B cell (primary cell): ENCODE data around the gene EYS. TPM values are rescaled to one million over a fixed set of nuclear protein-coding genes. Genes with fewer than 3 reads are reported as not detected.
"Not testable (repeated sequence)": the region's sequence is repeated elsewhere in the genome, so short reads cannot be mapped to it uniquely, and the experiment has no call there.

ENCODE experiments used
- ATAC-seq: fragments of 200-7000 bp; cut with Tn5 transposase; one replicate; pipeline ENCODE4 v1.10.0; 2021; ENCODE audit warnings: low read depth, mild to moderate bottlenecking, moderate number of reproducible peaks, moderate library complexity
- CTCF ChIA-PET: fragments of 350-600 bp; sonication (Branson Sonifier 250); formaldehyde crosslinking; loops from one replicate; lab custom pipeline; 2021; ENCODE audit warnings: antibody characterized with exemption, inconsistent platforms; lab: Charles Lee
- POLR2A ChIA-PET: fragments of 350-600 bp; sonication (Branson Sonifier 250); formaldehyde crosslinking; loops from one replicate; lab custom pipeline; 2021; ENCODE audit warnings: antibody characterized with exemption; lab: Charles Lee
- DNase-seq: peaks from one replicate; pipeline ENCODE4 v3.0.0; 2013
- H2AFZ ChIP-seq: 2 replicates; pipeline ENCODE4 v1.6.1; 2012; ENCODE audit warnings: mild to moderate bottlenecking, low read depth, low read length; ENCODE audit not compliant: insufficient read depth, poor library complexity, severe bottlenecking
- H3K27ac ChIP-seq, 2 donors: 1 replicate in 1 of 2; 2 replicates in 1 of 2; pipeline ENCODE4 v1.5.1; 2012 to 2013; ENCODE audit warnings: low read length in 2 of 2, mild to moderate bottlenecking in 2 of 2, moderate library complexity in 1 of 2
- H3K27me3 ChIP-seq, 4 experiments: fragments of 200-600 bp in 1 of 4; sonication (generic) in 1 of 4; replicated peaks in 1 of 4; 1 replicate in 2 of 4; 2 replicates in 2 of 4; pipeline versions ENCODE4 v1.6.1 to v1.7.0; 2013 to 2016; ENCODE audit warnings: low read length in 3 of 4, mild to moderate bottlenecking in 2 of 4, mixed read lengths in 1 of 4, moderate library complexity in 1 of 4; ENCODE audit not compliant: insufficient read depth in 4 of 4, control insufficient read depth in 3 of 4; ENCODE audit errors: control extremely low read depth in 1 of 4
- H3K36me3 ChIP-seq, 2 experiments: replicated peaks in 1 of 2; 1 replicate in 1 of 2; 2 replicates in 1 of 2; pipeline versions ENCODE4 v1.6.1 to v1.7.1; 2013; ENCODE audit warnings: low read length in 1 of 2; ENCODE audit not compliant: insufficient read depth in 2 of 2, control insufficient read depth in 1 of 2; ENCODE audit errors: control extremely low read depth in 1 of 2, extremely low read depth in 1 of 2
- H3K4me1 ChIP-seq, 2 donors: fragments of 200-600 bp in 1 of 2; sonication (generic) in 1 of 2; 1 replicate in 1 of 2; 2 replicates in 1 of 2; pipeline versions ENCODE4 v1.5.1 to v1.6.1; 2013 to 2017; ENCODE audit warnings: low read length in 2 of 2; ENCODE audit not compliant: control insufficient read depth in 2 of 2, insufficient read depth in 2 of 2
- H3K4me2 ChIP-seq: replicated peaks from 2 replicates; pipeline ENCODE3; 2012; ENCODE audit warnings: mild to moderate bottlenecking, low read depth, low read length; ENCODE audit not compliant: poor library complexity, severe bottlenecking
- H3K4me3 ChIP-seq, 5 experiments: fragments of 200-600 bp in 1 of 5; sonication (generic) in 1 of 5; 1 replicate in 3 of 5; 2 replicates in 2 of 5; pipeline versions ENCODE4 v1.5.1 to v1.7.0; 2011 to 2016; ENCODE audit warnings: low read length in 4 of 5, mild to moderate bottlenecking in 4 of 5, low read depth in 2 of 5, control low read depth in 1 of 5, moderate library complexity in 1 of 5; ENCODE audit not compliant: insufficient read depth in 1 of 5; ENCODE audit errors: control extremely low read depth in 1 of 5, extremely low read depth in 1 of 5
- H3K79me2 ChIP-seq: fragments of 200-600 bp; sonication (generic); one replicate; pipeline ENCODE4 v1.6.0; 2016; ENCODE audit warnings: low read length; ENCODE audit not compliant: control insufficient read depth, insufficient read depth
- H3K9ac ChIP-seq: fragments of 200-600 bp; sonication (generic); 2 replicates; pipeline ENCODE4 v1.6.1; 2017; ENCODE audit warnings: mild to moderate bottlenecking, low read length, moderate library complexity
- H3K9me3 ChIP-seq, 3 donors: one replicate each; pipeline versions ENCODE4 v1.6.1 to v1.7.1; 2013; ENCODE audit warnings: low read length in 2 of 3; ENCODE audit not compliant: control insufficient read depth in 2 of 3, insufficient read depth in 1 of 3; ENCODE audit errors: control extremely low read depth in 1 of 3
- H4K20me1 ChIP-seq: 2 replicates; pipeline ENCODE4 v1.6.0; 2012; ENCODE audit warnings: mild to moderate bottlenecking, low read length; ENCODE audit not compliant: insufficient read depth, control insufficient read depth, poor library complexity, severe bottlenecking
- H3K27ac Mint-ChIP-seq: one replicate; pipeline ENCODE4 v1.8.0; 2021; ENCODE audit warnings: mixed read lengths
- H3K27me3 Mint-ChIP-seq: one replicate; pipeline ENCODE4 v1.8.0; 2021; ENCODE audit warnings: mixed read lengths
- H3K4me1 Mint-ChIP-seq: one replicate; pipeline ENCODE4 v1.8.0; 2021; ENCODE audit warnings: mixed read lengths
- H3K4me3 Mint-ChIP-seq: one replicate; pipeline ENCODE4 v1.8.0; 2021; ENCODE audit warnings: mixed read lengths
- H3K9me3 Mint-ChIP-seq: one replicate; pipeline ENCODE4 v1.8.0; 2022; ENCODE audit warnings: mixed read lengths; ENCODE audit not compliant: insufficient read depth
- CTCF ChIP-seq: fragments of 200-600 bp; IDR thresholded peaks from one replicate; pipeline ENCODE4 v1.8.0; 2022; ENCODE audit warnings: antibody characterized with exemption, mild to moderate bottlenecking
- EZH2 ChIP-seq: IDR thresholded peaks from 2 replicates; pipeline ENCODE4 v1.6.1; 2012; ENCODE audit warnings: borderline replicate concordance, low read depth, mild to moderate bottlenecking, moderate library complexity, low read length; ENCODE audit not compliant: insufficient read depth, poor library complexity, severe bottlenecking
- WGBS: methylation state at CpG from one replicate; pipeline ENCODE4 v1.1.5; 2013; ENCODE audit warnings: missing lambda C conversion rate; ENCODE audit not compliant: insufficient coverage; 5-methylcytosine and 5-hydroxymethylcytosine counted together
- intact Hi-C: fragments of 100-400 bp; cut with micrococcal nuclease; formaldehyde crosslinking; loops from one replicate; pipeline ENCODE4 v1.10.0; 2022
- polyA plus RNA-seq: library from polyadenylated mRNA; depleted of rRNA; stranded (reverse); fragments of >200 nt; gene quantifications from 2 replicates; pipeline ENCODE4 v1.2.3, GENCODE V29; 2012
- total RNA-seq, 2 donors: library from RNA; stranded (reverse); fragments of 120-200 nt in 1 of 2; gene quantifications; 1 replicate in 1 of 2; 2 replicates in 1 of 2; pipeline versions ENCODE4 v1.2.3 to v1.2.4, GENCODE V29; 2013 to 2022

Gene EYS
- total and polyA plus RNA-seq, 2 donors (not counting 1 experiment from before 2014, with no cell fraction given) = not detected

GRCh38 chr6:65570340-65570739, 136.7 kb downstream of the EYS start:
- no peaks in the 10 kb centered on the region for H3K4me1 Mint-ChIP-seq
- Histone ChIP-seq H3K4me2 (no peak overlapping the region), H4K20me1 (no peaks in the 10 kb centered on the region), H3K27me3 (no peaks in the 10 kb centered on the region), H3K4me3 (no peak overlapping the region), H3K9me3 (peaks cover 0 to 3% (median 0%) of the 10 kb centered on the region in 3 donors), H3K9ac (no peak overlapping the region), H3K27ac (no peak overlapping the region), H3K79me2 (no peaks in the 10 kb centered on the region), H3K36me3 (no peaks in the 10 kb centered on the region), H3K4me1 (no peaks in the 10 kb centered on the region), H2AFZ (no peak overlapping the region)
- H3K27me3 Mint-ChIP-seq = no peaks in the 10 kb centered on the region
- TF ChIP-seq CTCF (no peak), EZH2 (no peak)
- peaks cover 7% of the 10 kb centered on the region for H3K9me3 Mint-ChIP-seq
- ChIA-PET POLR2A (no interaction called here), CTCF (no interaction called here)
- no peak overlapping the region for H3K27ac Mint-ChIP-seq
- no peak overlapping the region for H3K4me3 Mint-ChIP-seq
- intact Hi-C loops = no loop called here
- no peak for ATAC-seq
- no peak for DNase-seq
- WGBS = no CpG with 5 or more reads among the region's 1 CpG

GRCh38 chr6:65569505-65569904, 137.5 kb downstream of the EYS start:
- WGBS = 100% methylated on average over 1 of the region's 2 CpGs
- CTCF ChIA-PET = no interaction called here
- H3K4me3 ChIP-seq = no peak overlapping the region
- no peak overlapping the region for H2AFZ ChIP-seq
- H3K4me1 ChIP-seq = no peaks in the 10 kb centered on the region
- intact Hi-C loops = no loop called here
- DNase-seq (no peak), ATAC-seq (no peak)
- H3K9me3 Mint-ChIP-seq = peaks cover 6% of the 10 kb centered on the region
- no peaks in the 10 kb centered on the region for H3K27me3 Mint-ChIP-seq
- no peak overlapping the region for H3K4me2 ChIP-seq
- no peaks in the 10 kb centered on the region for H3K27me3 ChIP-seq
- no peak overlapping the region for H3K9ac ChIP-seq
- POLR2A ChIA-PET = no interaction called here
- H3K9me3 ChIP-seq = peaks cover 0 to 3% (median 0%) of the 10 kb centered on the region in 3 donors
- no peaks in the 10 kb centered on the region for H3K4me1 Mint-ChIP-seq
- no peaks in the 10 kb centered on the region for H4K20me1 ChIP-seq
- no peaks in the 10 kb centered on the region for H3K36me3 ChIP-seq
- H3K27ac Mint-ChIP-seq = no peak overlapping the region
- no peaks in the 10 kb centered on the region for H3K79me2 ChIP-seq
- no peak overlapping the region for H3K4me3 Mint-ChIP-seq
- TF ChIP-seq EZH2 (no peak), CTCF (no peak)
- H3K27ac ChIP-seq = no peak overlapping the region

- H3K4me2 ChIP-seq, H3K27me3 Mint-ChIP-seq, H3K4me3 Mint-ChIP-seq, DNase-seq, H3K4me1 ChIP-seq, intact Hi-C loops, H3K27ac ChIP-seq, POLR2A ChIA-PET, H3K9me3 Mint-ChIP-seq, H3K9ac ChIP-seq, H3K27ac Mint-ChIP-seq, H3K36me3 ChIP-seq, H3K9me3 ChIP-seq, H3K27me3 ChIP-seq, ATAC-seq, H3K79me2 ChIP-seq, H3K4me3 ChIP-seq, CTCF ChIA-PET, H3K4me1 Mint-ChIP-seq, H2AFZ ChIP-seq, H4K20me1 ChIP-seq: not testable (repeated sequence)
- WGBS = 87% methylated on average over 7 of the region's 7 CpGs
These were observed 138.0 kb downstream of the EYS start for GRCh38 chr6:65569056-65569455.
